ENCODE data around the gene ARHGEF9.
"Not testable (repeated sequence)": the region's sequence is repeated elsewhere in the genome, so short reads cannot be mapped to it uniquely, and the experiment has no call there.

ARHGEF9 gene

GRCh38 chrX:63784902-63785707 is at the start of gene ARHGEF9:
TSS of gene ARHGEF9 (minus strand) at chrX:63785214. CDS start at chrX:63785145, 69 bp downstream.
- no peak for DNase-seq (ENCODE audit: low spot score)

- DNase-seq (ENCODE audit: low spot score), result not testable (repeated sequence)
Measured at GRCh38 chrX:63825446-63825845, 40.4 kb upstream of the ARHGEF9 start.

GRCh38 chrX:63818156-63818555 is 33.1 kb upstream of the ARHGEF9 start:
- no peak for DNase-seq (ENCODE audit: low spot score)

- DNase-seq (ENCODE audit: low spot score), result no peak
Measured at GRCh38 chrX:63817696-63818095, 32.7 kb upstream of the ARHGEF9 start.

GRCh38 chrX:63812823-63813222 is 27.8 kb upstream of the ARHGEF9 start:
- no peak for DNase-seq (ENCODE audit: low spot score)

- no peak for DNase-seq (ENCODE audit: low spot score)
Measured at GRCh38 chrX:63810746-63811145, 25.7 kb upstream of the ARHGEF9 start.

- no peak for DNase-seq (ENCODE audit: low spot score)
Measured at GRCh38 chrX:63809173-63809572, 24.2 kb upstream of the ARHGEF9 start.

GRCh38 chrX:63795406-63795805 is 10.4 kb upstream of the ARHGEF9 start:
- DNase-seq (ENCODE audit: low spot score), result not testable (repeated sequence)

GRCh38 chrX:63785708-63786040 is 660 bp upstream of the ARHGEF9 start:
- DNase-seq (ENCODE audit: low spot score), result no peak

- no peak for DNase-seq (ENCODE audit: low spot score)
Measured at GRCh38 chrX:63784346-63784901, 590 bp downstream of the ARHGEF9 start.

- no peak for DNase-seq (ENCODE audit: low spot score)
Measured at GRCh38 chrX:63782515-63782914, 2.5 kb downstream of the ARHGEF9 start.

GRCh38 chrX:63768760-63769159 is 16.3 kb downstream of the ARHGEF9 start:
- DNase-seq (ENCODE audit: low spot score), result no peak

- no peak for DNase-seq (ENCODE audit: low spot score)
Measured at GRCh38 chrX:63765712-63766111, 19.3 kb downstream of the ARHGEF9 start.

- no peak for DNase-seq (ENCODE audit: low spot score)
Measured at GRCh38 chrX:63764946-63765345, 20.1 kb downstream of the ARHGEF9 start.

GRCh38 chrX:63761639-63762038 is 23.4 kb downstream of the ARHGEF9 start:
- DNase-seq (ENCODE audit: low spot score), result no peak

- DNase-seq (ENCODE audit: low spot score), result no peak
Measured at GRCh38 chrX:63758011-63758410, 27.0 kb downstream of the ARHGEF9 start.

GRCh38 chrX:63755892-63756291 is 29.1 kb downstream of the ARHGEF9 start:
- no peak for DNase-seq (ENCODE audit: low spot score)

GRCh38 chrX:63754860-63755579 is 30.0 kb downstream of the ARHGEF9 start:
- DNase-seq (ENCODE audit: low spot score), result no peak

GRCh38 chrX:63754136-63754859 is 30.7 kb downstream of the ARHGEF9 start:
- DNase-seq (ENCODE audit: low spot score), result no peak

GRCh38 chrX:63751481-63751880 is 33.5 kb downstream of the ARHGEF9 start:
- DNase-seq (ENCODE audit: low spot score), result no peak

GRCh38 chrX:63750811-63751210 is 34.2 kb downstream of the ARHGEF9 start:
- DNase-seq (ENCODE audit: low spot score), result no peak

- DNase-seq (ENCODE audit: low spot score), result no peak
Measured at GRCh38 chrX:63747331-63747730, 37.7 kb downstream of the ARHGEF9 start.

GRCh38 chrX:63746715-63747114 is 38.3 kb downstream of the ARHGEF9 start:
- DNase-seq (ENCODE audit: low spot score), result no peak
